ENCODE data around the gene ZFAND2A. TPM values are rescaled to one million over a fixed set of nuclear protein-coding genes. Genes with fewer than 3 reads are reported as not detected.

ZFAND2A gene
- total RNA-seq, 1 donor from 2014 or later: 14.8 TPM

GRCh38 chr7:1114505-1114904 lies 45.5 kb downstream of the ZFAND2A start:
- H3K27ac ChIP-seq: no peak overlapping the region
- peak; percentile 25 for DNase-seq

GRCh38 chr7:1114088-1114487 lies 45.9 kb downstream of the ZFAND2A start:
- Histone ChIP-seq H3K27me3 (ENCODE audit: low read depth) (no peaks in the 10 kb centered on the region), H3K9me3 (no peaks in the 10 kb centered on the region), H3K36me3 (no peaks in the 10 kb centered on the region), H3K4me1 (no peaks in the 10 kb centered on the region), H3K27ac (no peak overlapping the region), H3K4me3 (no peak overlapping the region)
- TF ChIP-seq, protein P1, sequence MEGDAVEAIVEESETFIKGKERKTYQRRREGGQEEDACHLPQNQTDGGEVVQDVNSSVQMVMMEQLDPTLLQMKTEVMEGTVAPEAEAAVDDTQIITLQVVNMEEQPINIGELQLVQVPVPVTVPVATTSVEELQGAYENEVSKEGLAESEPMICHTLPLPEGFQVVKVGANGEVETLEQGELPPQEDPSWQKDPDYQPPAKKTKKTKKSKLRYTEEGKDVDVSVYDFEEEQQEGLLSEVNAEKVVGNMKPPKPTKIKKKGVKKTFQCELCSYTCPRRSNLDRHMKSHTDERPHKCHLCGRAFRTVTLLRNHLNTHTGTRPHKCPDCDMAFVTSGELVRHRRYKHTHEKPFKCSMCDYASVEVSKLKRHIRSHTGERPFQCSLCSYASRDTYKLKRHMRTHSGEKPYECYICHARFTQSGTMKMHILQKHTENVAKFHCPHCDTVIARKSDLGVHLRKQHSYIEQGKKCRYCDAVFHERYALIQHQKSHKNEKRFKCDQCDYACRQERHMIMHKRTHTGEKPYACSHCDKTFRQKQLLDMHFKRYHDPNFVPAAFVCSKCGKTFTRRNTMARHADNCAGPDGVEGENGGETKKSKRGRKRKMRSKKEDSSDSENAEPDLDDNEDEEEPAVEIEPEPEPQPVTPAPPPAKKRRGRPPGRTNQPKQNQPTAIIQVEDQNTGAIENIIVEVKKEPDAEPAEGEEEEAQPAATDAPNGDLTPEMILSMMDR (IDR thresholded peaks at IDR 0.05): no peak
- DNase-seq: no peak
- intact Hi-C loops (cut with DNase I): no loop called here
- ATAC-seq: no peak

More at GRCh38 chr7:1114505-1114904, 45.5 kb downstream of the ZFAND2A start:
- Histone ChIP-seq H3K36me3 (no peaks in the 10 kb centered on the region), H3K9me3 (no peaks in the 10 kb centered on the region), H3K4me1 (no peaks in the 10 kb centered on the region), H3K4me3 (no peak overlapping the region), H3K27me3 (ENCODE audit: low read depth) (no peaks in the 10 kb centered on the region)
- intact Hi-C loops (cut with DNase I): no loop called here
- TF ChIP-seq, protein P1 (IDR thresholded peaks at IDR 0.05): no peak
- no peak for ATAC-seq

DNA sequence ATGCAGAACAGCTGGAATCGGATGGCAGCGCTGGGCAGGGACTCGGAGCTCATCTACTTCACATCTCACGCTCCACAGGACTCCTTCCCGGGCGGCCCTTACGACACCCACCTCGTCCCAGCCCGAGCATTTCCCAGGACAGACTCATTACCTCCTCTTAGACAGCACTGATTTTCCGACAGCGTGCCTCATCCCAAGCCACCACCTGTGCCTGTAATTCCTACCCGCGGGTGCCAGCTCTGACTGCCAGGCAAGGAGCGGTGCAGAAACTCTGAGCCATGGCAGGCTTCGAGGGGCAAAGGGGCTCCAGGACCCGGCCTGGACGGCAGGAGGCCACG lies 46.5 kb downstream of the ZFAND2A start:
- Histone ChIP-seq H3K27ac (no peak overlapping the region), H3K36me3 (no peaks in the 10 kb centered on the region), H3K27me3 (ENCODE audit: low read depth) (no peaks in the 10 kb centered on the region), H3K4me1 (no peaks in the 10 kb centered on the region), H3K9me3 (no peaks in the 10 kb centered on the region), H3K4me3 (no peak overlapping the region)
- TF ChIP-seq, protein P1 (IDR thresholded peaks at IDR 0.05): no peak
- intact Hi-C loops (cut with DNase I): no loop called here
- DNase-seq (no peak), ATAC-seq (no peak)

DNA sequence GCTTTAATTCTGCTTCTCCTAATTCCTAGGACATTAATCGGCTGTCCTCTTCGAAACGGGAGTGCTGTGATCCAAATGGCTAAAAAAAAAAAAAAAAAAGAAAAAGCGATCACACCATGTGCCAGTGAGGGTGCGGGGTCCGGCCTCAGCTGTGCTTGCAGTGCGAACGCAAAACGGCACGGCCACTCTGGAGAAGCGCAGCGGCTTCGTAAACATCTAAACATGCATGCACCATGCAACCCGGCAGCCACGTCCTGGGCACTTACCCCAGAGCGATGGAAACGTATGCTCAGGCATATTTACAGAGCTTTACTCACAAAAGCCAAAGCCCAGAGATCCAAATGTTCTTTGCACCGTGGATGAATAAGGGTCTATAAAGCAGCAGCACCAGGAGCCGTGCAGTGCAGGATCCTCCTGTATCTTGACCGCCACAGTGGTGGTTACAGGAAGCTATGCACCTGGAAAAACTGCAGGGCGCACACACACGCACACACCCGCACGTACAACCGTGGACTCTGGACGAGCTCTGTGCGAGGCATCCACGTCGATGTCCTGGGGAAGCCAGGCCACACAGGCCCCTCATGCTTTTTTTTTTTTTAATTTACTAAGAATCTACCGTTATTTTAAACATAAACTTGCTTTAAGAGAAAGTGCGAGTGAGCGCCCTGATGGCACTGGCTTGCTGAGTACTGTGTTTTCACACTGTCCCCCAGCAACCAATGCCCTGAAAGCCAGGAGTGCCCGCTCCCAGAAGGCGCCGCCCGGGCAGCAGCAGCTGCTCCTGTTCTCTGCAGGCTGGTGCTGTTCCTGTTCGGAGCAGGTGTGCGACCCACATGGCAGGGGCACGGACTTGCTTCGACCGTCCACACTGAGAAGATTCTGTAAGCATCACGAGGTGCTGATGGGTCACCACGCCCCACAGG lies 47.1 kb downstream of the ZFAND2A start:
- no peak overlapping the region for H3K27ac ChIP-seq
- H3K36me3 ChIP-seq: no peaks in the 10 kb centered on the region
- H3K4me3 ChIP-seq: no peak overlapping the region
- intact Hi-C loops (cut with DNase I): no loop called here
- ATAC-seq (no peak), DNase-seq (peak; percentile 39)
- H3K4me1 ChIP-seq: no peaks in the 10 kb centered on the region
- H3K9me3 ChIP-seq: no peaks in the 10 kb centered on the region
- TF ChIP-seq, protein P1 (IDR thresholded peaks at IDR 0.05): no peak
- H3K27me3 ChIP-seq (ENCODE audit: low read depth): no peaks in the 10 kb centered on the region

DNA sequence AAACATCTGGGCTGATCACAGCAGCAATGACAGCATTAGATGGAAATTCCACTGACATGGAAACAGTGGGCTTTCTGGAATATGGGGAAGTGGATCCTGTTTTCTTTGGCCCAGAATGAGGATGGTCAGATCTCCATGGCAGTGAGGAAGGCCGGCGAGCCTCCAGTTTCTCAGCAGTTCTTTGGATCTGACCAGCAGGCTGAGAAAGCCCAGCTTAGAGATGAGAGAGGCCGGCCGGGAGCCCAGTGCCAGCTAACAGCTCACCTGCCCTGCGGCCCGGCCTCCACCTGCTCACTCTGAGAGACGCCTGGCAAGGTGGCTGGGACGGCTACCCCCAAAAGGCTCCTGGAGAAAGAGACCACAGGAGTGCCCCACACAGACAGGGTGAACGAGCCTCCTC lies 47.9 kb downstream of the ZFAND2A start:
- Histone ChIP-seq H3K4me3 (no peak overlapping the region), H3K9me3 (no peaks in the 10 kb centered on the region), H3K27me3 (ENCODE audit: low read depth) (no peaks in the 10 kb centered on the region), H3K27ac (no peak overlapping the region), H3K36me3 (no peaks in the 10 kb centered on the region), H3K4me1 (no peaks in the 10 kb centered on the region)
- DNase-seq: peak; percentile 39
- ATAC-seq: no peak
- TF ChIP-seq, protein P1 (IDR thresholded peaks at IDR 0.05): no peak
- intact Hi-C loops (cut with DNase I): no loop called here

All from lower lobe of right lung (tissue), 2 donors.